CD4-positive, alpha-beta T cell treated with Interleukin-21 for 1 hour (primary cell): ENCODE results near the gene AMMECR1L.
"Not testable (repeated sequence)": the region's sequence is repeated elsewhere in the genome, so short reads cannot be mapped to it uniquely, and the experiment has no call there.

ENCODE experiments used
- DNase-seq: peaks from one replicate; pipeline ENCODE4 v3.0.0-alpha.2; 2020

The AMMECR1L gene

DNA sequence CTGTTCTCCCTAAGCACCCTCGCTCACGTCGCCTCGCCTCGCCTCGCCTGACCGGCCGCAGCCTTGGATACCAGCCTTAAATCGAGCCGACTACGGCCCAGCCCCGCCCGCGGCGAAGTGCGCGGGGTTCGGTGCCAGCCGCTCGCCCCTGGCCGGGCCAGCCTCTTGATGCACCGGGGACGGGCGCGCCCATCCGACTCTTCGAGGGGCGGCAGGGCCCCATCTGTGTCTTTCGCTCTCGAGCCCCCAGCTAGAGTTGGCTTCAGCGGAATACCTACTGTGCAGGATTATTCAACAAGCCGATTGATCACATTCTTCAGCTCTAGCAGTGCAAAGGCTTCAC, 808 bp upstream of the AMMECR1L start:
- not testable (repeated sequence) for DNase-seq

DNA sequence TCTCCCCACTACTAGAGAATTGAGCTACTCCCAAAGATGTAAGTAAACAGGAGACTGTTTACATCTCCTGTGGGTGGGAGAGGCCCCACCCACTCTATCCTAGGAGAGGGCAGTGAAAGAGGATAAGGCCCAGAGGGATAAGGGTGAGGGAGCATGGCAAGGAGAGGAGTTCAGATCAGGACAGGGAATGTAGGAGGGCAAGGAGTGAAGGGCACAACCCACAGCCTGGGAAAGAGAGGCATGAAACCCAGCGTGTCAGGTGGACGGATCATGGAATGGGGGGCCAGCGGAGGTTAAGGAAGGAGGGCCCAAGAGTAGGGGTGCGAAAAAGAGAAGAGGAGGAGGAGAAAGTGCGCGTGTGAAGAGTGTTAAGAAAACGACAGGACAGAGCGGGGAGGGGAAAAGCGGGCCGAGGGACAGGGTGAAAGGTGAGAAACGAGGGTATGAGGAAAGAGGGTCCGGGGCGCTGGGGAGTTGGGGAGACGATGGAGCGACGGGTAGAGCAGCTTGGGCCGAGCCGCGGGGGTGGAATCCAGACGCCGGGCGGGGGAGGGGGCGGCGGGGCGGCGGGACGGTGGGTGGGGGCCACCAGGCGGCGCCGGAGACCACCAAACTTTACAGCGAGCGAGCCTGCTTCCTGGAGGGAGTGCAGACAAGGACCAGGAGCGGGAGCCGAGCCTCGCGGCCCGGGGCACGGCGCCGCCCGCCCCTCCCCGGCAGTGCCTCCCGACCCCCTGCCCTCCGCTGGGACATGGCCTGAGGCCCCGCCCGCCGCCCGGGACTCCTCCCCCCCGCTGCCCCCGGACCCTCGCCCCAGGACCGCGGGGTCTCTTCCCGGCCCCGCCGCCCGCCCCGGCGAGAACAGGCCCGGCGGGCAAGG, 655 bp downstream of the AMMECR1L start:
- peak; percentile 46 for DNase-seq

DNA sequence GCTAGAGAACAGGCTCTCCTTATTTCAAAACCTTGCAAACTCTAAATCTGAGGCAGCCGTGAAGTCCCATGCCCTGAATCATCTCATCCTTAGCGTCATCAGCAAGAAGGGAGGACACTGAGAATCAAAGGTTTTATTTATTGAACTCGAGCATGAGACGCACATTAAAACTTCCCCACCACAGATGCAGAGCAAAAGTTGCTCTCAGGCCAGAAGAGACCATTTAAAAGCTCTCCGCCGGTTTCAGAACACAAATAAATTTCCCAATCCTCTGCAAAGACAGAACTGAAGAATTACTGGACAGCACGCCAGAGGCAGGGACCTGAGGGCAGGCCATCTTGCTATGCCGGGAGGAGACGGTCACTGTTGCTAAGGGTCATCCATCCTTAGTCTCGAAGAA, 1.3 kb downstream of the AMMECR1L start:
- DNase-seq, result no peak

DNA sequence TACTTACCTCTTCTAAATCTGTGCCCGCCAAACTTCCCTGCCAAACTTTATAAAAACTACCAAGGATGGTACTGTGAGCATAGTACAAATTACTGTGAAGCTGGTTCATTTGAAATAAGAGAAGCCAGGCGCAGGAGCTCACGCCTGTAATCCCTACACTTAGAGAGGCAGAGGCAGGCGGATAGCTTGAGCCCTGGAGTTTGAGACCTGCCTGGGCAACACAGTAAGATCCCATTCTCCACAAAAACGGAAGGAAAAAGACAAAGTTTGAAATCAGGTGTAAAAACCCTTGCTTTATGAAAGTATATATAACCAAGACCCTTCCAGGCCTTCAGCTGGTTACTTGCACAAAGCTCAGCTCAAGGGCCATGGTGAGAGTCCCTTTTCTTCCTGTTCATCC, 5.9 kb downstream of the AMMECR1L start:
- DNase-seq, result no peak

DNA sequence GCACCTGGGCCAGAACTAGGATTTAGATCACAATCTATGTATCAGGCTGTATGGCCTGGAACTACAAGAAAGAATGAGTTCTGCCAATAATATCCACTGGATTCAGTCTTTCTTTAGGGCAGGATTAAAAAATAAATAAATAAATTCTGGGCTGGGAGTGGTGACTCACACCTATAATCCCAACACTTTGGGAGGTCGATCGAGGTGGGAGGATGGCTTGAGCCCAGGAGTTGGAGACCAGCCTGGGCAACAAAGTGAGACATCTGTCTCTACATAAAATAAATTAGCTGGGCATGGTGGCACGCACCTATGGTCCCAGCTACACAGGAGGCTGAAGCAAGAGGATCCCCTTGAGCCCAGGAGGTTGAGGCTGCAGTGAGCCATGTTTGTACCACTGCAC, 8.1 kb downstream of the AMMECR1L start:
- DNase-seq, result no peak

DNA sequence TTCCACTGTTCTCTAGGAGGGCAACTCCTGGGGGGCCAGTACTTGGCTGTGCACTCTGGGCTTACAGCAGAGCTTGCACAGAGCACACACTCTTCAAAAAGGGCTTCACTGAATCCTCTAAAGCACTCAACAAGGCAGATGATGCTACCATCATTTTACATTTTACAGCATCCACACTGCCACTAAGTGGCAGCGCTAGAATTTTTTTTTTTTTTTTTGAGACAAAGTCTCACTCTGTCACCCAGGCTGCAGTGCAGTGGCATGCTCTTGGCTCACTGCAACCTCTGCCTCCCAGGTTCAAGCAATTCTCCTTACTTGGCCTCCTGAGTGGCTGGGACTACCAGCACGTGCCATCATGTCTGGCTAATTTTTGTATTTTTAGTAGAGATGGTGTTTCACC, 8.6 kb downstream of the AMMECR1L start:
- DNase-seq, result no peak

DNA sequence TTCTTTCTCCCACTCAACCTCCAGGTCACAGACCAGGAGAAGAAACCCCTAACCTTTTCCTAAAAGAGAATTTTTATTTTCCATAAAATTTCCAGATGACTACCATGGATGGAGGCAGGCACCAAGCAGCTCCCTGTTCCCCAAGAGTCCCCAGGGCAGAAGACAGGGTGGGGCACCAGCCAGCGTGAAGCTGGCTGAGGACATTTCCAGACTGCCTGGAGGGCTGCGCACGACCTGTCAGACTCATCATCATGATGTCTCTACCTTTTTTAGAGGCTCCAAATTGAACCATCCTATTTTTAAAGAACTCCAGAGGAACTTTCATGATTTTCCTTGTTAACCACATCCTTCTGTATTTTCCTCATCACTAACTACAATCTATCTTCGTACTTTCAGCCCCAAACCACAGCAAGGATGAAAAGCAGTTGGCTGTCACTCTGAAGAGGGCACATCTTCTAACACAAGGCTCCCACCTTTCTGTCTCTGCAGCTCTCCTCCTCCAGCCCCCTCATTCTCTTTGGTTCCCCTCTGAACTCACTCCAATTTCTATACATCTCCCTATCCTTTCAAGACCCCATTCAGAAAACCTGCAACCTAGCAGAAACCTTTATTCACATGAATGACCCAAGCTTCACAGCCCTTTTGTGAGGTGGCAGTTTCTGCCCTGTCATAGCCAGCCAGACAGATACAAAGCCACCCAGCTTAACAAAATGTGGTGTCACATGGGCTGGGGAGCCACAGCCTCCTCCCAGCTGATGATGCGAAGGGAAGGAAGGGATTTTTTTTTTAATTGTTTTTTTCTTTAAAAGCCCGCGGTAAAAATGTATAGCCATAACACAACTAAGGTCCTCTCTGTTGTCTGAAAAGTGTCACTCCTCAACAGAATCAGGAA, 11.1 kb downstream of the AMMECR1L start:
- DNase-seq, result no peak

DNA sequence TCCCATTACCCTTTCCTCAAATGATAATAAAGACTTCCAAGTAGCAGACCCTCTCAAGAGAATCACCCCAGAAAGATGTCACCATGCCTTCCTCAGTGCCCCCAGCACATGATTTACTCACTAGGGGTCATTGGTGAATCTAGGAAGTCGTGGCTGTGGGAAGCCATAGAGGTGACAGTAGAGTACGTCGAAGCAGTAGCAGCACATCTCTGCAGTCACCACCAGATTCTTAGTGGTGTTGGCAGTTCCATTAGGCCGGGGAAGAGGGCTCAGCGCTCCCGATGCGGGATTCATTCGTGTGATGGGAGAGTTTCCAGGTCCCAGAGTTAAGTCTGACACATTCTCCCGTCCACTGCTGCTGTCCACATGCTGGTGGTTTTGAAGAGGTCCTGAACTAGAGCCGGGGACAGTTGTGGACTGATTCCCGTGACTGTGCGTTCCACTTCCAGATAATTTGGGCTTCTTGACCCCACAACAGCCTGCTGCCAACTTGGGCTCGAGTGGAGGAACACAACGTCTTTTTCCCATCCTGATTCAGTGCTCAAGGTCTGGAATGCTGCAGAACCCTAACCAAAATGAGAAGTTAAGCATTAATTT, 12.0 kb downstream of the AMMECR1L start:
- no peak for DNase-seq

DNA sequence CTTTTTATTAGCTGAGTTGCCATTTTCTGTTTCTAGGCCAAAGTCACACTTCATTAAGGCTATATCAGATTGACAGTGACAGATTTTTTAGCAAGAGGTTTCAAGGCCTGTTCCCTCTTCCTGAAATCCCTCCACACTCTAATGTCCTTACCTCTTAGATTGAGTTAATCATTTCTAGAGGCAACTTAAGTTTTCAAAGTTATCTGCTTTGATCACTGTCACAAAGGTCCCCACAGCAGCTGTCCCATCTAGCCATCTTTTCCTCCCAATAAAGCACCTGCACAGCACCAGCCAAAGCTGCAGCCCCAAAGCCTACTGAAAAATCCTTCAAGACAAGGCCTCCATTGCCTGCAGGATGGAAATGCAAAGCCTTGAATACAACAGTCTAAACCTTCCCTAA, 13.4 kb downstream of the AMMECR1L start:
- DNase-seq, result no peak

DNA sequence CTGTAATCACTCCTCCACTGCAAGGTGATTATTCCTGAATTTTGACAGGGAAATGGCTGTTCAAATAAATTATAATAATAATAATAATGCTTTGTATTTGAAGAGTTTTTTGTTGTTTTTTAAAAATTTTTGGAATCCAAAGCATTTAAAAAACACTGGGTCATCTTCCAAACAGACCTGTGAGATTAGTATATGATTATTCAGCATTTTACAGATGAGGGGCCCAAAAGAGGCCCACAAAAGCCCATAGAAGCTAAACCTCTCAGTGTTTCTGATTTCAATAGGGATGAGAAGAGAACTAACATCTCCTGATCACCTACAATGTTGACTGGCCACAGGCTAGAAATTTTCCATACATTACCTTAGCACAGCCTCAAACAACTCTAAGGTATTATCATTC, 19.8 kb downstream of the AMMECR1L start:
- no peak for DNase-seq

DNA sequence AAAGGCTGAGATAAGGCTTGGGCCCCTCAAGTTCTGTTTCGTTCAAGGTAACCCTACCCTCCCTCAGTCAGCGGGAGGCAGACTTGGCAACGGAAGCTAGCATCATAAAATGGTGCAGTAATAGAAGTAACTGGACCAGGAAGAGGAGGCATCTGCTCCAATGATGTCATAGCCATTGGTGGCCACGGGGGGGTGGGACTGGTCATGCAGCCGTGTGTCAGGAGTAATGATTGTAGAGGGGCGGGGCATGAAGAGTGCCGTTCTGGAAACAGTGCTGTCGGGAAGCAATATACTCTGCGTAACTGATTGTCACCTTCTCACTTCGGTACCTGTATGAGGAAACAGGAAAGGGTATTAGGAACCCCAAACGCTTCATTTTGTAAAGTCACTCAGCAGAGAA, 20.9 kb downstream of the AMMECR1L start:
- no peak for DNase-seq

DNA sequence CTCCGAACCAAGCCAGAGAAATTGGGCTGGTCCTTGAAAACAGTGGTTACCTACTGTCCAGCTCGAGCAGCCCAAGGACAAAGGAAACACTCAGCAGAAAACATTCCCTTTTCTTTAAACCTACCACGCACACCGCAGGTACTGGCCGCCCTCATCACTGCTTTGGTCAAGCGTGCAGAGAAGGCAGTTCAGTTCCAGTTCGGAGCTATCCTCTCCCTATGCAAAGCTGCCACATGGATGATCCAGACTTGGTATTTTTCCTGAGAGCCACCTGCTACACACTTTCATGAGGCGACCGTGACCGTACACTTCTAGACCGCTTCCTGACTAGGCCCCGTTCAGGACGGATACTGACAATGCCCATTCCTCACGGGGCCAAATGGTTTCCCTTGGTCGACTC, 23.5 kb downstream of the AMMECR1L start:
- DNase-seq, result no peak

DNA sequence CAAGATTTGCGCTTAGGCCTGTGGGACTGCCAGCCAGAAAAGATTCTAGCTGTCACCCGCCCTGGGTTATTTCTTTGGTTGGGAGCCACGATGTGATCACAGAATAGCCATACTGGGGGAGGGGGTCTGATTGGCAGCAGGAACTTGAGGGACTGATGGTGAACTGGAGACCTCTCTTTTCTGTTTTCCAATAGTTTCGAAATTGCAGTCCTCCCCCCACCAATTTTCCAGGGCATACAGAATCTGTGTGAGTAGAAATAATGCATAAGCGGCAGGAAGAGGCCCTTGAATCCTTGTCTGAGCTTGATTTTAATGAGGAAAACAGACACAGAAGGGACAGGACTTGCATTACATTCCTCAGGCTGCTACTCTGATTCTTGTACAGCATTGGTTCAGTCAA, 25.6 kb downstream of the AMMECR1L start:
- no peak for DNase-seq

DNA sequence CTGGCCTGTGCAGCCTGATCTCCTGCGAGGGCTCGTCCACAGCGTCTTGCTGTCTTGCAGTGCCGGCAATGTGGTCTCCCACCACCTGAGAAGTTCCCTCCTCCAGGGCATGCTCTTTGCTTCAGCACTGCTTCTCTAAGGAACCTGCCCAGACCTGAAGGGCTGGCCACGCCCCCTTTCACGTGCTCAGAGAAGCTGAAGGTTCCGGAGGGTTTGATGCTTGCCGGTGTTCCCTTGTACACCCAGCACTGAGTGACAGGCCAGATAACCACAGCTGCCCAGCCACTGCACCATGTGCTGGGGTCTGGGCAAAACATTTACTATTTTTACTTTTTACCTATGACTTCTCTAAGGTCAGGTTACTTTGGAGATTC, 26.1 kb downstream of the AMMECR1L start:
- DNase-seq, result peak; percentile 77

DNA sequence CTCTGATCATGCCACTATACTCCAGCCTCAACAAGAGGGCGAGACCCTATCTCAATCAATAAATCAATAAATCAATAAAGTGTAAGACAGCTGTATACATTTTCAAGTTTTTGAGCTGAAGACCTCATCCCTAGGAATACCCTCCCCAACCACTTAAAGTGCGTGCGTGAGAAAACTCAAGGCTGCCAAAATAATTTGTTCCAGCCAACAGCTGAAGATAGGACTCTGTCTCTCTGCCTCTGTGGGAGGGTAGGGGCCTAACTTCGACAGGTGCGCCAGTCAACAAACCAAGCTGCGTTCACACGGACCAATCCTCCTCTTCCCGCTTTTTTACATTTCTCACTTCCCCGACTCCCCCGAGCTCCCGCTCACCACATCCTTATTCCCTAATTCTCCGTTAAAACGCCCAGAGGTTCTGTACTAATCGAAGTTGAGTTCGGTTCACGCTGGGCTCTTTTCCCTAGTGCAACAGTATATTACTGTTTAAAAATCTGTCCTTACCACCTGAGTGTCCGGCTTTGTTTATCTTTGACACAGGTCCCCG, 28.4 kb downstream of the AMMECR1L start:
- peak; percentile 17 for DNase-seq

DNA sequence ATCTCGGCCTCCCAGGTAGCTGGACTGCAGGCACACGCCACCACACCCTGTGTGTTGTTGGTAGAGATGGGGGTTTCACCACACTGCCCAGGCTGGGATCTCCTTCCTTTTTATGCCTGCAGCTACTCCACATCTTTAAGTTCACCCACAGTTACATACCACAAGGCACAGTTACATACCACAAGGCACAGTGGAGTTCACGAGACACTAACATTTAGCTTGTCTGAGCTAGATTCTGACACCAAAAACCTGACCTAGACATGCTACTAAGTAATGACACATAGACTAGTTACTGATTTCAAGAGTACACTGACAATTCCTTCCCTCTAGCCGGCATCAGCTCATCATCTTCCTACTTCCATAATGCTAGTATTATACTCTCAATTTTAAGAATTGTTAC, 32.1 kb downstream of the AMMECR1L start:
- no peak for DNase-seq

DNA sequence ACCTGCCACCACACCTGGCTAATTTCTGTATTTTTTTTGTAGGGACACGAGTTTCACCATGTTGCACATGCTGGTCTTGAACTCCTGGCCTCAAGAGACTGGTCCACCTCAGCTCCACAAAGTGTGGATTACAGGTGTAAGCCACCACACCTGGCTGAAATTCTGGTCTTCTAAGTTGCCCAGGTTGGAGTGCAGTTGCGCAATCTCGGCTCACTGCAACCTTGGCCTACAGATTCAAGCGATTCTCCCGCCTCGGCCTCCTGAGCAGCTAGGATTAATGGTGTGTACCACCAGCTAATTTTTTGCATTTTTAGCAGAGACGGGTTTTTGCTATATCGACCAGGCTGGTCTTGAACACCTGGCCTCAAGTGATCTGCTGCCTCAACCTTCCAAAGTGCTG, 33.4 kb downstream of the AMMECR1L start:
- DNase-seq, result no peak

DNA sequence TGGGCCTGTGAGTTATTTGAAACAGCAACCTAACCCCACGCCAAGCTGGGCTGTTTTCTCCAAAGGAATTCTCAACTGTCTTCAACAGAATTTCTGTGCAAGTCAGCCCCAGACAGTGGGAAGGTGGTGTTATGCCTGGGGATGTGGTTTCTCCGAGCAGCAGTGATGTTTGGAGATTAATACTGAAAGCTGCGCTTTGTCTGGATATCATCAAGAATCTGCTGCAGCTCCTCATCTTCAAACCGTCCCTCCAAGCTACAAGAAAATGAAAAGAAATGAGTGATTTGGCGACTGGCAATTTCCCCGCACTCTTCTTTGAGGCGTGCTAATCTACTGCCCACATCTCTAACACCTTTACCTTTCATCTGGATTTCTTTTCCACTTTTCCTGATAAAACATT, 37.8 kb downstream of the AMMECR1L start:
- no peak for DNase-seq

DNA sequence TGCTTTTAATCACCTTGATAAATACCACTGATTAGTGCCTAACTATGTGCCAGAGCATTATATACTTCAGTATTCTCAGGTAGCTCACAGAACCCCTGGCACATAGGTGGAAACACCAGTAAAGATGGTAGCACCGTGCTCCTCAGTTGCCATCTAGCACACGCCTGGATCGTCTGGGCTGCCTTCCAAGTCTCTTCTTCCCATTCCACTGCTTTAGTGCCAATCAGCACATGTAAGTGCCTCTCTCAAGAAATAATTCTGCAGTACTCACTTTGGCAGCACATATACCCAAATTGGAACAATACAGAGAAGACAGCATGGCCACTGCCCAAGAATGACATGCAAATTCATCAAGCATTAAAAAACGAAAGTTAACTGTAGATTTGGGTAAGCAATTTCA, 40.8 kb downstream of the AMMECR1L start:
- DNase-seq, result no peak

DNA sequence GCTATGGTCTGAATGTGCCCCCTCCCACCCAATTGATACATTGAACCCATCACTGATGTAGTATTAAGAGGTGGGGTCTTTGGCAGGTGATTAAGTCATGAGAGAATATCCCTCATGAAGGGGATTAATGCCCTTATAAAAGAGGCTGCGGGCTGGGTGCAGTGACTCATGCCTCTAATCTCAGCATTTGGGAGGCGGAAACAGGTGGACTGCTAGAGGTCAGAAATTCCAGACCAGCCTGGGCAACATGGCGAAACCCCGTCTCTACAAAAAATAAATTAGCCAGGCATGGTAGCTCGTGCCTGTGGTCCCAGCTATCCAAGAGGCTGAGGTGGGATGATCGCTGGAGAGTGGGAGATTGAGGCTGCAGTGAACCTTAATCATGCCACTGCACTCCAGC, 42.1 kb downstream of the AMMECR1L start:
- no peak for DNase-seq

DNA sequence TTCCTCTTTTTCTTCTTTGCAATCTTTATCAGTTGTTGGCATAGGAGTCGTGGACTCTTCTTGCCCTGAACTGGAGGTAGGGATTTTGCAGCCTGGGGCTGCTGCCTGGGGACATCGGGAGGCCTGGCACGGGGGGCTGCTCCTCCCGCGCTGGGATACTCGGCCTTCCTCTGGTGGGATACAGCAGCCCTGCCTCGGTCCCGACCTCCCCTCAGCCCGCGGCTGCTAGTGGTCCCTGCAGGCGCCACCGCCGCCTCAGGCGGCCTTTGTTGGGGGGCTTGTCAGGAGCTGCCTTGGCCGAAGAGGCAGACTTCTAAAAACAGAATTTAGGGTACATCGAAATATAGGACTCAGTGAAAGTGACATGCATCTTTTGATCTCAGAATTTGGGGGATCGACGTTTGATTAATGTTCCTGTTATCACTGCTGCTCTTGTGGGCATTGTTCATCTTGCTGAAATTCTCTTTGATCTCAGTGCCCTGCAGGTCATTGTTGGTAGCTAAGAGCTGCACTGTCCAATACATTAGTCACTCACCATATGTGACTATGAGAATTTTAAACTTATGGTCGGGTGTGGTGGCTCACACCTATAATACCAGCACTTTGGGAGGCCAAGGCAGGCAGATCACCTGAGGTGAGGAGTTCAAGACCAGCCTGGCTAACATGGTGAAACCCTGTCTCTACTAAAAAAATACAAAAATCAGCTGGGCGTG, 44.1 kb downstream of the AMMECR1L start:
- DNase-seq, result no peak

DNA sequence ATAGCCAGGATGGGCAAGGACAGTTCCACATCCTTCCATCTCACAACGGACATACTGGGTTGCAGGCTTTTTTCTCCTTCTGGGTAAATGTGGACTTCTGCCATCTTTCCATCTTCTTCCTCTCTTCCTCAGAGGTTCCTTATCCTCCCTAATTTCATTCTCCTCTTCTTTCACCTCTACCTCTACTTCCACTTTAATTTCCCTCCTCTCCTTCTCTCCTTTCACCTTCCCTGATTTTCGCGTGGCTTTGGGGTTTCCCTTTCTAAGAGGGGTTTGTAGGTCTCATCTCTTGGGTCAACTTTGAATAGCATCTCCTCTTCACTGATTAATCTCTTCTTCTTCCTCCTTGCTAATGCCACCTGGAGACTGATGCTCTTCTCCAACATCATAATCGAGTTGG, 44.9 kb downstream of the AMMECR1L start:
- no peak for DNase-seq

DNA sequence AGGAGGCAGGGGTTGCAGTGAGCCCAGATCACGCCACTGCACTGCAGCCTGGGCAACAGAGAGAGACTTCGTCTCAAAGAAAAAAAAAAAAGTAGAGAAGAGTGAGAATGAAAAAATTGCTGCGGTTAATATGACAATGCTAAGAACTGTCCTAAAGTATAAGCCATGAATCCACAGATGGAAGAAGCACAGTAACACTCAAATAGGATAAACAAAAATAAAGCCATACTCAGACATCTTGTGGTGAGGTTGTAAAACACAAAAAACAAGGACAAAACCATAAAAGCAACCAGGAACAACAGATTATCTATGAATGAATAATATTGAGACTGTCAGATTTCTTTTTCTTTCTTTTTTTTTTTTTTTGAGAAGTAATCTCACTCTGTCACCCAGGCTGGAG, 50.8 kb downstream of the AMMECR1L start:
- DNase-seq, result no peak
